Measurements from ENCODE around the gene PIBF1.
A peak's percentile ranks its signal among the peaks of the same experiment; 100 is the strongest.

DNA sequence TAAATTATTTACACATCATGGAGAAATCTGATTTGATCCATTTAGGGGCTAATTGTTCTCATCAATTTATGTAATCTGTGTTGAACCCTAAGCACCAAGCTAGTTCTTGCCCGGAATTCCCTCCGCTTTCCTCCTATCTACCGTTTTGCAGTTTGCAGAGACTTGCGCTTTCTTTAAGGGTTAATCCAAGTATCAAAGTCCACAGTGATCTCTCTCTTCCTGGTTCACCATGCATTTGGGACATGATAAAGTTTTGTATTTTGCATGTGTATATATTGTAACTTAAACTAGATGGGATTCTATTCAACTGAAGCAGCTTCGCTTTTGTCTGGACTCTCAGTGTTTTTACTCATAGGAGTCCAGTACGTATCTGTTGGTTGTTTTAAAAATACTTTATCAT, 263.1 kb downstream of the PIBF1 start:
- peak in 1 of 3 donors; percentile 49 for TF ChIP-seq POLR2AphosphoS5 (IDR thresholded peaks at IDR 0.05)
- TF ChIP-seq, protein P1, sequence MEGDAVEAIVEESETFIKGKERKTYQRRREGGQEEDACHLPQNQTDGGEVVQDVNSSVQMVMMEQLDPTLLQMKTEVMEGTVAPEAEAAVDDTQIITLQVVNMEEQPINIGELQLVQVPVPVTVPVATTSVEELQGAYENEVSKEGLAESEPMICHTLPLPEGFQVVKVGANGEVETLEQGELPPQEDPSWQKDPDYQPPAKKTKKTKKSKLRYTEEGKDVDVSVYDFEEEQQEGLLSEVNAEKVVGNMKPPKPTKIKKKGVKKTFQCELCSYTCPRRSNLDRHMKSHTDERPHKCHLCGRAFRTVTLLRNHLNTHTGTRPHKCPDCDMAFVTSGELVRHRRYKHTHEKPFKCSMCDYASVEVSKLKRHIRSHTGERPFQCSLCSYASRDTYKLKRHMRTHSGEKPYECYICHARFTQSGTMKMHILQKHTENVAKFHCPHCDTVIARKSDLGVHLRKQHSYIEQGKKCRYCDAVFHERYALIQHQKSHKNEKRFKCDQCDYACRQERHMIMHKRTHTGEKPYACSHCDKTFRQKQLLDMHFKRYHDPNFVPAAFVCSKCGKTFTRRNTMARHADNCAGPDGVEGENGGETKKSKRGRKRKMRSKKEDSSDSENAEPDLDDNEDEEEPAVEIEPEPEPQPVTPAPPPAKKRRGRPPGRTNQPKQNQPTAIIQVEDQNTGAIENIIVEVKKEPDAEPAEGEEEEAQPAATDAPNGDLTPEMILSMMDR (IDR thresholded peaks at IDR 0.05), result no peak

All from transverse colon (tissue), 4 donors.